Endothelial cell of umbilical vein (primary cell): ENCODE results near the gene APOC4. TPM values are rescaled to one million over a fixed set of nuclear protein-coding genes. Genes with fewer than 3 reads are reported as not detected.

Source experiments
- BruUV-seq: library from RNA; stranded (reverse); fragments of 400-500 nt; replicated peaks from 2 replicates; lab custom pipeline; 2021; lab: Mats Ljungman, UMichigan
- CTCF ChIA-PET: fragments of 300-600, 350-600 bp; sonication (Branson Sonifier 250); formaldehyde crosslinking; loops from one replicate; lab custom pipeline; 2021; ENCODE audit warnings: antibody characterized with exemption, inconsistent platforms; lab: Charles Lee
- POLR2A ChIA-PET: fragments of 300-600, 350-600 bp; sonication (Branson Sonifier 250); formaldehyde crosslinking; loops from one replicate; lab custom pipeline; 2021; ENCODE audit warnings: antibody characterized with exemption, inconsistent platforms; lab: Charles Lee
- DNase-seq: peaks from one replicate; pipeline ENCODE4 v3.0.0-alpha.2; 2011; ENCODE audit warnings: low read depth, low spot score
- FAIRE-seq: peaks from 2 replicates; lab custom pipeline; 2011; peaks lifted over from hg19 to GRCh38; lab: Jason Lieb, UNC
- H2AFZ ChIP-seq: 2 replicates; pipeline ENCODE4 v1.6.0; 2012; ENCODE audit warnings: low read depth, low read length, control low read depth, inconsistent platforms
- H3K27ac ChIP-seq: 2 replicates; pipeline ENCODE4 v1.5.1; 2011; ENCODE audit warnings: low read depth, mild to moderate bottlenecking, control low read depth, low read length, moderate library complexity; ENCODE audit not compliant: insufficient read depth
- H3K27me3 ChIP-seq, 2 experiments: 2 replicates each; pipeline versions ENCODE4 v1.6.0 to v1.6.1; 2011; ENCODE audit warnings: low read length in 2 of 2, mixed read lengths in 1 of 2; ENCODE audit not compliant: control insufficient read depth in 2 of 2, insufficient read depth in 2 of 2
- H3K36me3 ChIP-seq, 2 experiments: 2 replicates in 1 of 2; 3 replicates in 1 of 2; pipeline ENCODE4 v1.5.1; 2011; ENCODE audit warnings: low read length in 2 of 2, mild to moderate bottlenecking in 1 of 2, moderate library complexity in 1 of 2; ENCODE audit not compliant: control insufficient read depth in 2 of 2, insufficient read depth in 2 of 2; ENCODE audit errors: extremely low read depth in 1 of 2
- H3K4me1 ChIP-seq: 3 replicates; pipeline ENCODE4 v1.5.1; 2011; ENCODE audit warnings: mild to moderate bottlenecking, low read length; ENCODE audit not compliant: control insufficient read depth, insufficient read depth; ENCODE audit errors: extremely low read depth
- H3K4me2 ChIP-seq: 2 replicates; pipeline ENCODE4 v1.6.1; 2011; ENCODE audit warnings: low read length, control low read depth, mixed read lengths; ENCODE audit not compliant: insufficient read depth
- H3K4me3 ChIP-seq, 3 experiments: fragments of 200-600 bp in 1 of 3; sonication (generic), shearing (Covaris generic) in 1 of 3; replicated peaks in 1 of 3; 2 replicates each; pipeline ENCODE4 v1.5.1; 2011 to 2016; ENCODE audit warnings: control low read depth in 3 of 3, low read length in 3 of 3, mild to moderate bottlenecking in 2 of 3, inconsistent platforms in 1 of 3, low read depth in 1 of 3, moderate library complexity in 1 of 3; ENCODE audit not compliant: insufficient read depth in 1 of 3
- H3K79me2 ChIP-seq: 2 replicates; pipeline ENCODE4 v1.6.0; 2012; ENCODE audit warnings: low read length, inconsistent platforms; ENCODE audit not compliant: control insufficient read depth, insufficient read depth
- H3K9ac ChIP-seq: replicated peaks from 2 replicates; pipeline ENCODE3; 2011; ENCODE audit warnings: low read length, control low read depth; ENCODE audit not compliant: insufficient read depth; ENCODE audit errors: extremely low read depth
- H3K9me1 ChIP-seq: replicated peaks from 3 replicates; pipeline ENCODE4 v1.6.0; 2011; ENCODE audit warnings: mild to moderate bottlenecking, low read length; ENCODE audit not compliant: control insufficient read depth, insufficient read depth; ENCODE audit errors: extremely low read depth
- H3K9me3 ChIP-seq: replicated peaks from 2 replicates; pipeline ENCODE4 v1.5.1; 2012; ENCODE audit warnings: low read length, inconsistent platforms; ENCODE audit not compliant: control insufficient read depth, insufficient read depth
- H4K20me1 ChIP-seq: replicated peaks from 2 replicates; pipeline ENCODE3; 2011; ENCODE audit warnings: mild to moderate bottlenecking, low read length; ENCODE audit not compliant: control insufficient read depth, insufficient read depth; ENCODE audit errors: extremely low read depth
- CTCF ChIP-seq, 2 donors: IDR thresholded peaks; 1 replicate in 1 of 2; 2 replicates in 1 of 2; pipeline ENCODE4 v1.5.1; 2011; ENCODE audit warnings: low read length in 2 of 2, mild to moderate bottlenecking in 2 of 2, moderate library complexity in 2 of 2, control low read depth in 1 of 2, inconsistent platforms in 1 of 2, low read depth in 1 of 2; ENCODE audit not compliant: insufficient read depth in 1 of 2; ENCODE audit errors: extremely low read depth in 1 of 2
- EZH2 ChIP-seq: IDR thresholded peaks from 2 replicates; pipeline ENCODE4 v1.6.1; 2012; ENCODE audit warnings: borderline replicate concordance, low read depth, mild to moderate bottlenecking, moderate library complexity, low read length, inconsistent platforms; ENCODE audit not compliant: severe bottlenecking
- GATA2 ChIP-seq: IDR thresholded peaks from 2 replicates; pipeline ENCODE4 v1.7.0; 2011; ENCODE audit warnings: low read depth, mild to moderate bottlenecking, moderate library complexity, mixed read lengths, low read length; ENCODE audit not compliant: insufficient read length, insufficient read depth
- JUN ChIP-seq: IDR thresholded peaks from 2 replicates; pipeline ENCODE4 v1.6.1; 2011; ENCODE audit warnings: borderline replicate concordance, low read depth; ENCODE audit not compliant: insufficient read length, insufficient read depth
- MAX ChIP-seq: IDR thresholded peaks from 2 replicates; pipeline ENCODE4 v1.6.1; 2011; ENCODE audit not compliant: insufficient read depth, insufficient read length
- MYC ChIP-seq: IDR thresholded peaks from one replicate; pipeline ENCODE4 v1.6.1; 2011; ENCODE audit warnings: mild to moderate bottlenecking, low read depth, low read length
- POLR2A ChIP-seq: IDR thresholded peaks from 2 replicates; pipeline ENCODE4 v1.6.1; 2012; ENCODE audit warnings: low read depth, mild to moderate bottlenecking, control low read depth, low read length
- POLR2AphosphoS5 ChIP-seq: IDR thresholded peaks from 2 replicates; pipeline ENCODE4 v1.6.1; 2012; ENCODE audit warnings: low read depth, mild to moderate bottlenecking, control low read depth, low read length, moderate library complexity; ENCODE audit not compliant: insufficient read depth
- dilution Hi-C: fragments of 300-500 bp; cut with MboI; formaldehyde crosslinking; loops from one replicate; pipeline ENCODE4 v1.15.0; 2019; ENCODE audit warnings: low sequenced_read_pairs; ENCODE audit not compliant: extremely low pct_ligation_motif_present
- intact Hi-C: fragments of 100-400 bp; cut with micrococcal nuclease; formaldehyde crosslinking; loops from one replicate; pipeline ENCODE4 v1.10.0; 2022
- polyA plus RNA-seq, 4 experiments: library from polyadenylated mRNA; depleted of rRNA in 3 of 4; stranded (reverse) in 3 of 4; unstranded in 1 of 4; fragments of >200 nt; gene quantifications; 2 replicates each; pipeline versions ENCODE4 v1.2.1 to v1.2.3, GENCODE V29; 2011 to 2012; ENCODE audit warnings: missing spikeins in 1 of 4
- total RNA-seq: library from RNA; stranded (reverse); gene quantifications from 2 replicates; pipeline ENCODE4 v1.2.3, GENCODE V29; 2021

Gene APOC4
- total and polyA plus RNA-seq, 2 donors (not counting 3 experiments of a cell fraction or from before 2014, with no cell fraction given), result not detected

- H3K9me3 ChIP-seq, result no peaks in the 10 kb centered on the region
- no peaks in the 10 kb centered on the region for H3K9me1 ChIP-seq
- TF ChIP-seq CTCF (IDR thresholded peaks at IDR 0.05; ENCODE audit: extremely low read depth in 1 of 2, insufficient read depth in 1 of 2, low read depth in 1 of 2, low read length in 2 of 2), result no peak
- TF ChIP-seq POLR2AphosphoS5, result no peak
- no peak for TF ChIP-seq JUN
- no peak for TF ChIP-seq GATA2
- TF ChIP-seq EZH2, result no peak
- TF ChIP-seq POLR2A, result no peak
- TF ChIP-seq MYC, result no peak
- TF ChIP-seq MAX, result no peak
- ChIA-PET CTCF (no interaction called here), POLR2A (no interaction called here)
- no peaks in the 10 kb centered on the region for H4K20me1 ChIP-seq
- no peaks in the 10 kb centered on the region for H3K36me3 ChIP-seq
- H2AFZ ChIP-seq, result no peak overlapping the region
- H3K27ac ChIP-seq, result no peak overlapping the region
- FAIRE-seq (no peak), DNase-seq (no peak)
- intact Hi-C loops (loop anchor here (2.0 kb wide), 1 partner anchor 27 kb away; the partner anchor contains the start of gene CLPTM1), dilution Hi-C loops (no loop called here)
- H3K4me3 ChIP-seq, result no peak overlapping the region
- H3K9ac ChIP-seq, result no peak overlapping the region
- H3K4me2 ChIP-seq, result no peak overlapping the region
- peaks cover 0 to 2% of the 10 kb centered on the region in 2 experiments for H3K27me3 ChIP-seq
- no peaks in the 10 kb centered on the region for H3K79me2 ChIP-seq
- BruUV-seq, result no TSS peak
- peaks cover 3% of the 10 kb centered on the region for H3K4me1 ChIP-seq
Measured at GRCh38 chr19:44927746-44928145, 14.3 kb upstream of the APOC4 start.
